HG02642 (cell line): Measurements from ENCODE around the gene OR1K1.
"Not testable (repeated sequence)": the region's sequence is repeated elsewhere in the genome, so short reads cannot be mapped to it uniquely, and the experiment has no call there.

Experiments
- ATAC-seq: cut with Tn5 transposase; IDR thresholded peaks from one replicate; pipeline ENCODE4 v1.9.1; 2021; ENCODE audit warnings: mild to moderate bottlenecking; ENCODE audit not compliant: unreplicated experiment, poor library complexity

Gene OR1K1

GRCh38 chr9:122800066-122801060, at the start of gene OR1K1:
OR1K1 (plus strand) TSS chr9:122800123; CDS start chr9:122800123, 0 bp downstream.
- no peak for ATAC-seq

GRCh38 chr9:122754825-122755224, 45.1 kb upstream of the OR1K1 start:
- ATAC-seq = no peak

DNA sequence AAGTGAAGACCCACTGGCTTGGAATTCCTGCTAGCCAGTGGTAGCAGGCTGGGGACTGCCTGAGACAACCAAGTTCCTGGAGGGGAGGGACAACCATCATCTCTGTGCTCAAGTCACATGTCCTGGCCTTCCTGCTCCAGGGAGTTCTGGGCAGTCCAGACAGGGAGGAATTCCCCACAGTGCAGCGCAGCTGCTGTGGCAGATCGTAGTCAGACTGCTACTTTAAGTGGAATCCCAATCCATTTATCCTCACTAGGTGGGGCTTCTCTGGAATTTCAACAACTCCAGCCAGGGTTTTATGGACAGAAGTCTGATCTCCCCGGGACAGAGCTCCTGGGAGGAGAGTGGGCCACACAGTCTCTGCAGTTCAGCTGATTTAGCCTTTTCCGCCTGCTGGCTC, 32.1 kb upstream of the OR1K1 start:
- ATAC-seq = no peak

GRCh38 chr9:122777052-122777451, 22.9 kb upstream of the OR1K1 start:
- no peak for ATAC-seq

DNA sequence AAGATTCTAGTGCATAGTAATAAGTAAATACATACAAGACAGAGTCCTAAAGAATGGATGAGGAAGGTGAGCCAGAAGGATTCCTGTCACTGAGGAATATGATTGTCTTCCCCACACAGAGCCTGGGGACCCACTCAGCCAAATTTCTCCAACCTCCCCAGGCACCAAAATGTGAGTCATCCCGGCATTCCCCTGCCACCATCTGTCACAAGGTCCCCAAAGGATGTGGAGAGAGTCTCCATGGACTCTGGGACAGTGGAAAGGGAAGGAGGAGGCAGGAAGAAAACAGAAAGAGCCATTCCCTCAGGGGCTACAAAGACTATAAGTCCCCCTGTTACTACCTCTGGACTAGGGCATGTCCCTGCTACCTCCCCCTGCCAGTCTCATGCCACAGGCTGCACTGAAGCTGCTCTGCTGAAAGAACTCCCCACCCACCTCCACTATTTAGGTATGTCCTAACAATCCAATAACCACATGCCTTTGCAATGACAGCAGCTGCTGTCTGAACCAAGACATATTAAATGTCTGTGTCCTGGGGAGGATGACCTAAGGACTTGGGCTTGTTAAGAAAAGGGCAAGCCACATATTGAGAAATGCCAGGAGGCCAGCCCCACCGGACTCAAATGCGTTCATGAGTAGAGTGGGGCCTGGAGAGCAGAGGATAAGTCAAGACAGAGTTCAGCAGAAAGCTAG, 21.8 kb upstream of the OR1K1 start:
- no peak for ATAC-seq

DNA sequence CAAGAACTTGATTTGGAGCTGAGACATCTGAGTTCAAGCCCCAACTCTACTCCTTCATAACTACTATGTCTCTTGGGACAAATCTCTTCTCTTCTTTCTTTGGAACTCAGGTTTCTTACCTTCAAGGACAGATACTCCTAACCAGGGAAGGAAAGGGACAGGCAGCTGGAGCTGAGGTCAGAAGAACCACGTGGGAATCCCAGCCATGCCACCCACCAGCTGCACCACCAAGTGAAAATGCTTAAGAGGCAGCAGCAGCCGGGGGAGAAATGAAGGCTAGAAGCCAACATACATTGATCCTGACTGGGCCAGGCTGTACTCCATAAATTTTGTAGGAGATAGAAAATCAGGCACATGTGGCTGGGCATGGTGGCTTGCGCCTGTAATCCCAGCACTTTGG, 20.7 kb upstream of the OR1K1 start:
- ATAC-seq = no peak

GRCh38 chr9:122780026-122780425, 19.9 kb upstream of the OR1K1 start:
- no peak for ATAC-seq

- no peak for ATAC-seq
Measured at GRCh38 chr9:122781671-122782070, 18.3 kb upstream of the OR1K1 start.

DNA sequence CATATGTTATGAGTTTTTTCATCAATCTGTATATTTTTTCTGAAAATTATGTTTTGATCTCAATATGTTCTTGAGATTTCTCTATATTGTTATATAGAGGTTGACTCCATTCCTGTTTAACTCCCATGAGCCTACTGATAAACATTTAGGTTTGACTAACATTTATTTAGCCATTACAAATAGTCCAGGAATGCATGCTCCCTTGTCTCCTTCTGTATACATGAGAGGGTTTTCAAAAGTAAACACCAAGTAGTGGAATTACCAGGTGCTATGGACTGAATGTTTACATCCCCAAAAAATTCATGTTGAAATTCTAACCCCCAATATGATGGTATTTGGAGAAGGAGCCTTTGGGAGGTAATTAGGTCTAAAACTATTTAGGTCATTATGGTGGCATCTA, 14.7 kb upstream of the OR1K1 start:
- ATAC-seq = no peak

DNA sequence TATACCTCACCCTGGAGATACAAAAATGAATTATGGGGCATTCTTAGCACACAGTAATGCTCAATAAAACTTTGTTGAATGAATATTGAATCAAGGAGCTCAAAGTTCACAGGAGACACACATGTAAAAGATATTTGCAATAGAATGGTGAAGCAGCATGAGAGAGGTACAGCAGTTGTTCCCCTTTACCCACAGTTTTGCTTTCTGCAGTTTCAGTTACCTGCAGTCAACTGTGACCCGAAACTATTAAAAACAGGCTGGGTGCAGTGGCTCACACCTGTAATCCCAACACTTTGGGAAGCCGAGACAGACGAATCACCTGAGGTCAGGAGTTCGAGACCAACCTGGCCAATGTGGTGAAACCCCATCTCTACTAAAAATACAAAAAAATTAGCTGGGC, 13.6 kb upstream of the OR1K1 start:
- ATAC-seq = no peak

DNA sequence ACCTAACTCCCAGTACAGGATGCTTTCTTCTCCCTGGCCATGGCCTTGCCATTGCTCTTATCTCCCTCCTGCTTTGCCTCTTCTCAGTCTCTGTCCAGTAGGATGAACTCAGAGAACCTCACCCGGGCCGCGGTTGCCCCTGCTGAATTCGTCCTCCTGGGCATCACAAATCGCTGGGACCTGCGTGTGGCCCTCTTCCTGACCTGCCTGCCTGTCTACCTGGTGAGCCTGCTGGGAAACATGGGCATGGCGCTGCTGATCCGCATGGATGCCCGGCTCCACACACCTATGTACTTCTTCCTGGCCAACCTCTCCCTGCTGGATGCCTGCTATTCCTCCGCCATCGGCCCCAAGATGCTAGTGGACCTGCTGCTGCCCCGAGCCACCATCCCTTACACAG, 11.1 kb upstream of the OR1K1 start, which contains the start of gene OR5C1:
Gene OR5C1 (plus strand): TSS at position 103 of the 400 bp plus-strand sequence. CDS start 0 bp downstream, at position 103.
- ATAC-seq = no peak

- no peak for ATAC-seq
Measured at GRCh38 chr9:122789256-122790046, 10.5 kb upstream of the OR1K1 start.

DNA sequence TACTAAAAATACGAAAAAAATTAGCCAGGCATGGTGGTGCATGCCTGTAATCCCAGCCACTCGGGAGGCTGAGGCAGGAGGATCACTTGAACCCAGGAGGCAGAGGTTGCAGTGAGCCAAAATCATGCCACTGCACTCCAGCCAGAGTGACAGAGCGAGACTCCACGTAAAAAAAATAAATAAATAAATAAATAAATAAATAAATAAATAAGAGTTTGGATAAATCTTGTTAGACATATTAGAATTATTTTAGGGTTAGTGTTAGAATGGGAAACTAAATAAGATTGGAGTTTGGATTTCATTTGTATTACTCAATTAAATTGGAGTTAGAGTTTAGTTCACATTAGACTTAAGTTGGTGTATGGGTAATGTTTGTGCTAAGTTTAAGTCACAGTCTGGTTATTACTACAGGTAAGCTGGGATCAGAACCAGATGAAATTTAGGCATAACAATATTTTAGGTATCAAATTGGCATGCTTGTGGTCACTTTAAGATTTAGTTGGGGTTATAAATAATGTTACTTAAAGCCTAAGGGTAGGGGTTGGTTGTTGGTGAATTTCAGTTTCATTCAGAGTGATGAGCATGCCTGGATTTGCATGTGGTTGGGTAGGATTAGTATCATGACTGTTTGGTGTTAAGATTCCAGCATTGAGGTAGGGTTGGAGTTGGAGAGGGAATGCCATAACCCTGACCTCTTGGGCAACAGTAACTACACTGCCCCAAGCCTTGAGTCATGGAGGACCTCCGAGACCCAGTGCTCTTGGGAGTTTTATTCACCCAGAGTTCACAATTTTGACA, 7.9 kb upstream of the OR1K1 start:
- ATAC-seq = no peak

- no peak for ATAC-seq
Measured at GRCh38 chr9:122797316-122798063, 2.4 kb upstream of the OR1K1 start.

DNA sequence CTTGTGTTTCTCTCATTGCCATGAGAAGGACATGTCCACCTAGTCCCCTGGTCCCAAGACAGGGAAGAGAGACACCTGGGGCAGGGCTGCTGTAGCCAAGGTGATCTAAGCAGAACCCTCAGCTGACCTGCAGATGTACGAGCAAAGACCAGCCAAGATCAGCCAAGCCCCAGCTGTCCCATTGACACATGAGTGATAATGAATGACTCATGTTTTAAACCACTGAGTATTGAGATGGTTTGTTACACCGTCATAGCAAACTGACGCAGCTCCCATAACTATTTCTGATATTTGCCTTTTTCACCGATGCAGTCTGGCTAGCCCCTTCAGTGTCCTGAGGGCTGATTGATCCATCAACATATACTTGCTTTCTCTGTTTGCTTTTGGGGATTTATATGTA, 6.7 kb downstream of the OR1K1 start:
- ATAC-seq = no peak

- ATAC-seq = no peak
Measured at GRCh38 chr9:122807271-122807900, 7.5 kb downstream of the OR1K1 start.

DNA sequence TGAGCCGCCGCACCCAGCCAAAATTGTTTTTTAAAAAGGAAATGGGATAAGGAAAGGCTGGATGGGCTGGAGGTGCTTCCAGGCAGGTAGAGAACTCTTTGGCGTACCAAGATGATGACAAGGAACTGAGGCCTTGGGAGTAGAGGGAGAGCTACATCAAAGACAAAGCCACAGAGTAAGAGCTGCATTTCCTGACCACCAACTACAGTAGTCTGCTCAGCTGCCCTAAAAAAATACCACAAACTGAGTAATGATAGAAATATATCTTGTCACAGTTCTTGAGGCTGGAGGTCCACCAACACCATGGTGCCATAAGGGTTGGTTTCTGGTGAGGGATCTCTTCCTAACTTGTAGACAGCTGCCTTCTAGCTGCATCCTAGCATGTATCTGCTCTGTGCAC, 8.2 kb downstream of the OR1K1 start:
- ATAC-seq = no peak

- ATAC-seq = not testable (repeated sequence)
Measured at GRCh38 chr9:122809261-122809660, 9.3 kb downstream of the OR1K1 start.
